GM19463 (cell line): ENCODE data around the gene HIPK2.
A peak's percentile ranks its signal among the peaks of the same experiment; 100 is the strongest.

Experiments
- ATAC-seq: cut with Tn5 transposase; IDR thresholded peaks from one replicate; pipeline ENCODE4 v1.9.1; 2021; ENCODE audit warnings: mild to moderate bottlenecking, moderate library complexity; ENCODE audit not compliant: unreplicated experiment

Gene HIPK2

DNA sequence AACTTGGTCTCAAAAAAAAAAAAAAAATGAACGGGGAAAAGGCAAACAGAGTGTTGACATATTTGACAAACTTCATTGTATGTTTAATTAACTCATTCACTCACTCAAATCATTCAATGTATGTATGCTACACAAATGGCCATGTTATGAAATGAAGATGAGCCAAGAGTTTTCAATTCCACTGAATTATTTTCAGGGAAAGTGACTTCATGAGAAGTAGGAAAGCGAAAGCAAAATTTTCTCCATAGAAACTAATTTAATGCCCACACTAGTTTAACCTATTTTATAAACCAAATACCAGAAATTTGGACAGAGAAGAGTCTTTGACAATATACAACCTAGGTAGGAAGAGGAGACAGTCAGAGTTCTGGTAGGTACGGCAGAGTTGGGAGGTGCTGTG lies 119.5 kb downstream of the HIPK2 start:
- ATAC-seq, result no peak

DNA sequence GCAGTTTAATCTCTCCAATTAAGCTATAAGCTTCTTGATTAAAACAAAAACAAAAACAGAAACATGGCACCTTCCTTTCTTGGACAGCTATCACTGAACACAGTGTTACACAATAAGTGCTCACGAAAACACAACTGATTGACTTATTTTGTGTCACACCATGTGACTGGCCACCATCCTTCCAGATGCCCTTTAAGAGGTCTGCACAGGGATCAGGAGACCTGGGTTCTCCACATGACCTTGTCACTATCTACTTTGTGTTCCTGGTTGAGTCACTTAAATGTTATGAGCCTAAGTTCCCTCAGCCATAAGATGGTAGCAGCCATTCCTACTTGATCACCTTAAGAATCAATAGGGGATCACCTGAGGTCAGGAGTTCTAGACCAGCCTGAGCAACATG lies 120.1 kb downstream of the HIPK2 start:
- ATAC-seq, result no peak

GRCh38 chr7:139656387-139656786 lies 121.4 kb downstream of the HIPK2 start:
- ATAC-seq, result no peak

DNA sequence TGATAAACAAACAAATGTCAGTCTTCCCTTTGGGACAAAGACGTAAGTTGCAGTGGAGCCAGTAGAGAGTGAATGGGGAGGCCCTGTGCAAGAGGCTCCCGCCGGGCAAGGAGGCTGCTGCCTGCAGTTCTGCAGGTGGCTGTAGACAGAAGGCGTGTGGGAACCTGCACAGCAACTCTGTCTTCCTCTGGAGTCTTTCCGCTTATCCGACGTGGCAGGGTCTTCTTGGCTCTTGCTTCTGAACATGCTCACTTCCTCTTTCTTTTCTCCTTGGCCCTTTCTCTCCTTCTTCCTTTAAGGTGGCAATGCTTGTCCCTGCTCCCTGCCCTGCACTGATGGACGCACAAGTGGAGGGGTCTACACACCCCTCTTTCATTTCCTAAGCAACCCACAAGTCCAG lies 122.5 kb downstream of the HIPK2 start:
- no peak for ATAC-seq

- no peak for ATAC-seq
These were observed 123.3 kb downstream of the HIPK2 start for GRCh38 chr7:139654276-139655181.

- ATAC-seq, result no peak
These were observed 125.9 kb downstream of the HIPK2 start for GRCh38 chr7:139651914-139652313.

GRCh38 chr7:139651308-139651707 lies 126.5 kb downstream of the HIPK2 start:
- no peak for ATAC-seq

DNA sequence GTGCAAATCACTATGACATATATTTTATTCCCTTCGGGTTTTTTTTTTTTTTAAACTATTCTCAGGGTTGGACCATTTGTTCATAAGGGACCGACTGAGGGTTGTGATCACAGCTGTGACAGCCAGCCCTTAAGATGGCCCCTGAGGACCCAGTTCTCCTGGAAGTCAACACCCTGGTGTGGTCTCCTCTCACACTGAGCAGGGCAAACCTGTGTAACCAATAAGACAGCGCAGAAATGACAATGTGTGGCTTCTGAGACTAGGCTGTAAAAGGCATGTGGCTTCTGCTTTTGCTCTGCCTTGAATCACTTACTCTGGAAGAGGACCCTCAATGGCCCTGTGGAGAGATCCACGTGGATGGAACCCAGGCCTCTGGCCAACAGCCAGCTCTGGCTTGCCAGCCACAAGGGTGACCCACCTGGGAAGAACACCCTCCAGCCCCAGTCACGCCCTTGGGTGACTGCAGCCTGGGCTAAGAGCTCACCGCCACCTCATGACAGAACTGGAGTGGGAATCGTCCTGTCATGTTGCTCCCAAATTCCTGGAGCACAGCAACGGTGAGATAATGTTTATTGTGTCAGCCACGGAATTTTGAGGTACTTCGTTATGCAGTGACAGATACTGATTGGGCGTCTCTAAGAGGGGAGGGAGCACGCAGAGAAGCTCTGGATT lies 127.2 kb downstream of the HIPK2 start:
- ATAC-seq, result no peak

- ATAC-seq, result peak; percentile 92
These were observed 128.8 kb downstream of the HIPK2 start for GRCh38 chr7:139648941-139649425.

DNA sequence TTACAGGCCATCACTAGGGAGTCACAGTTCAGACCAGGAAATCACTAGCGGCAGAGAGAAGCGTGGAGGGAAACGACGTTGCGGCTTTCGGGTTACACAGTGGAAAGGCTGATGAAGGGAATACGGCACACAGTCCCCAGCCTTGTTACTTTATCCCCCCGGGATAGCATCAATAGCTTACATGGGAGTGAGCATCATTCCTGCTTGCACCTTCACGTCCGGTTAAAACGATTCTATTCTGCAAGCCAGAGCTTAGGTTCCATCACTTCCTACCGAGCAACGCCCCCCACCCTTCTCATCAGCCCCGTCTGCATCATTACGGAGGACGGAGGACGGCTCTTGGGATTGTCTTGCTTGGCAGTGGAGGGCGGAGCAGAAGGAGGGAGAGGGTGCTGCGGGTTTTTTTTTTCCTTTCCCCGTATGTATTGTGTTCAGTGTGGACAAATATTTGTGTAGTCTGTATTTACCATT lies 129.4 kb downstream of the HIPK2 start:
- ATAC-seq, result peak; percentile 8

DNA sequence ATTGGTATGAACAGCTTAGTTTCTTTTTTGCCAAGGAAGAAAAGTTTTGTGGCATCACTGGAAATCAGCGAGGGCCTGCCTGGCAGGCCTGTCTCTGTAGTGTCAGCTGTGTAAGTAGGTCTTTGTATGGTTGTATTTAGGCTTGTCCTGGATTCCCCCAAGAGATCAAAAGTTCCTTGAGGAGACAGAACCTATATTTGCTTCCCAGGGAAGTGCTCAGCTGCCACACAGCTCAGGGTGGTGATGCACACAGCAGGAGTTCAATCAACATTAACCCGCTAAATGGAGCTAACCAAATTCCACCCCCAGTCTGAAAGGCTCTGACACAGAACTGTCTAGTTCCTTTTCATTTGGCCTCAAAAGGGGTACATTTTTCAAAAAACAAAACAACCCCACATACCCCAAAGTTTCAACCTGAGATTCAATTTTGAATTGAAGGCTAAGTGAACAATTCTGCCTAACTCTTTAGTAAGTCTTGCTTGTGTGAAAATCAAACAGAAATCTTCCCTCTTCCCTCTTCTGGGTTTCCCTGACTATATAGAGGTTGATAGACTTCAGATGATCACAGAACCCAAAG lies 129.9 kb downstream of the HIPK2 start:
- ATAC-seq, result no peak

GRCh38 chr7:139647085-139647484 lies 130.7 kb downstream of the HIPK2 start:
- ATAC-seq, result no peak

- no peak for ATAC-seq
These were observed 131.2 kb downstream of the HIPK2 start for GRCh38 chr7:139646566-139646965.

- ATAC-seq, result no peak
These were observed 131.9 kb downstream of the HIPK2 start for GRCh38 chr7:139645572-139646523.

DNA sequence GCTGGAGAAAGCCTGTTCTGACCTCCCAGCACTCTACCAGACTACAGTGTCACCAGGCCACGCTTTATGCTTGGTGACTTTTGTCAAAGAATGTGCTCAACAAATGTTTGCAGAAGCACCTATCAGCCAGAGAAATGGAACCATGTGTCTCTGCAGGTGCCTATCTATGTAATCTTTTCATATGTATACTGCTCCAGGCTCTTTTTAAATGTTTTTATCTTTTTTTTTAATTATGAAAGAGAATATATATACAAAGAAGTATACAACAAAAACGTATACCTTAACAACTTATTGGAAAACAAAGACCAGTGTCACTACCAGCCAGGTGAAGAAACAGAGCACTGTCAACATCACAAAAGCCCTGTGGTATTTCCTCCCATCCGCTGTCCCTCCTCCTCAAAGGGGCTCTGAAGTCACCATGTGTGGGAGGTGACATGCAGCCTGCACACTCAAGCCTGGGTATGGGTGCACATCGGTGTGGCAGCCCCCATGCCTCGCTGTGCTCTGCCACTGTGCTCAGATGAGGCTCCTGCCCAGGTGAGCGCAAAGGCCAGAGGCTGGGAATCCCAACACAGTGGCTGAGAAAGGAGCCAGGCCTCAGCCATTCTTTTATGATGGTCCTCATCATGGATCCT lies 133.7 kb downstream of the HIPK2 start:
- no peak for ATAC-seq

- ATAC-seq, result no peak
These were observed 135.5 kb downstream of the HIPK2 start for GRCh38 chr7:139642283-139642682.

GRCh38 chr7:139641337-139641992 lies 136.3 kb downstream of the HIPK2 start:
- no peak for ATAC-seq

- ATAC-seq, result no peak
These were observed 137.1 kb downstream of the HIPK2 start for GRCh38 chr7:139640681-139641080.

- ATAC-seq, result no peak
These were observed 138.2 kb downstream of the HIPK2 start for GRCh38 chr7:139639563-139639962.
